Caco-2 (cell line): Measurements from ENCODE around the gene DCX. TPM values are rescaled to one million over a fixed set of nuclear protein-coding genes. Genes with fewer than 3 reads are reported as not detected.
"Not testable (repeated sequence)": the region's sequence is repeated elsewhere in the genome, so short reads cannot be mapped to it uniquely, and the experiment has no call there.

ENCODE experiments used
- BruUV-seq: library from RNA; stranded (reverse); fragments of 400-500 nt; replicated peaks from 2 replicates; lab custom pipeline; 2021; lab: Mats Ljungman, UMichigan
- CTCF ChIA-PET: fragments of 300-600 bp; sonication (Branson Sonifier 250); formaldehyde crosslinking; loops from one replicate; lab custom pipeline; 2022; ENCODE audit warnings: antibody characterized with exemption; lab: Charles Lee
- POLR2A ChIA-PET: fragments of 300-600 bp; sonication (Branson Sonifier 250); formaldehyde crosslinking; loops from one replicate; lab custom pipeline; 2022; ENCODE audit warnings: antibody characterized with exemption; lab: Charles Lee
- DNase-seq, 2 experiments: peaks; one replicate each; pipeline versions ENCODE4 v3.0.0 to v3.0.0-alpha.2; 2020 to 2022
- H3K27me3 ChIP-seq: replicated peaks from 2 replicates; pipeline ENCODE4 v1.6.0; 2011; ENCODE audit warnings: low read length; ENCODE audit not compliant: control insufficient read depth, insufficient read depth
- H3K36me3 ChIP-seq: 2 replicates; pipeline ENCODE4 v1.5.1; 2011; ENCODE audit warnings: low read length; ENCODE audit not compliant: control insufficient read depth, insufficient read depth
- H3K4me1 ChIP-seq: fragments of 250-450 bp; sonication (Bioruptor Pico); 2 replicates; pipeline ENCODE4 v1.5.1; 2020; ENCODE audit warnings: mild to moderate bottlenecking
- H3K4me3 ChIP-seq: 2 replicates; pipeline ENCODE4 v1.5.1; 2011; ENCODE audit warnings: low read depth, mild to moderate bottlenecking, control low read depth, low read length
- H3K9me3 ChIP-seq: fragments of 250-450 bp; sonication (Bioruptor Pico); 2 replicates; pipeline ENCODE4 v1.5.1; 2020; ENCODE audit warnings: mild to moderate bottlenecking, moderate library complexity
- H3K27ac Mint-ChIP-seq: one replicate; pipeline ENCODE4 v1.8.0; 2022; ENCODE audit warnings: mixed read lengths; ENCODE audit not compliant: unreplicated experiment
- H3K27me3 Mint-ChIP-seq: one replicate; pipeline ENCODE4 v1.8.0; 2022; ENCODE audit warnings: mixed read lengths; ENCODE audit not compliant: insufficient read depth, unreplicated experiment
- H3K36me3 Mint-ChIP-seq: one replicate; pipeline ENCODE4 v1.8.0; 2022; ENCODE audit warnings: mild to moderate bottlenecking, mixed read lengths; ENCODE audit not compliant: insufficient read depth, unreplicated experiment
- H3K4me1 Mint-ChIP-seq: one replicate; pipeline ENCODE4 v1.8.0; 2022; ENCODE audit warnings: low read depth, mixed read lengths; ENCODE audit not compliant: unreplicated experiment
- H3K4me3 Mint-ChIP-seq: one replicate; pipeline ENCODE4 v1.8.0; 2022; ENCODE audit warnings: mild to moderate bottlenecking, moderate library complexity, mixed read lengths; ENCODE audit not compliant: unreplicated experiment
- H3K9me3 Mint-ChIP-seq: one replicate; pipeline ENCODE4 v1.8.0; 2022; ENCODE audit warnings: mixed read lengths; ENCODE audit not compliant: unreplicated experiment
- intact Hi-C: fragments of 100-400 bp; cut with micrococcal nuclease; formaldehyde crosslinking; loops from one replicate; pipeline ENCODE4 v1.10.0; 2022; ENCODE audit not compliant: unreplicated experiment
- total RNA-seq: library from RNA; stranded (reverse); gene quantifications from 2 replicates; pipeline ENCODE4 v1.2.3, GENCODE V29; 2022
- TF ChIP-seq, protein P1 (sequence below), 2 experiments: fragments of 200-600 bp in 1 of 2; IDR thresholded peaks; 1 replicate in 1 of 2; 2 replicates in 1 of 2; pipeline versions ENCODE4 v1.5.1 to v1.8.0; 2011 to 2022; ENCODE audit warnings: antibody characterized with exemption in 1 of 2, control low read depth in 1 of 2, inconsistent platforms in 1 of 2, low read depth in 1 of 2, low read length in 1 of 2, mild to moderate bottlenecking in 1 of 2, moderate library complexity in 1 of 2; ENCODE audit not compliant: insufficient read depth in 1 of 2, severe bottlenecking in 1 of 2, unreplicated experiment in 1 of 2

The DCX gene
- total RNA-seq, 1 experiment from 2014 or later, result not detected

DNA sequence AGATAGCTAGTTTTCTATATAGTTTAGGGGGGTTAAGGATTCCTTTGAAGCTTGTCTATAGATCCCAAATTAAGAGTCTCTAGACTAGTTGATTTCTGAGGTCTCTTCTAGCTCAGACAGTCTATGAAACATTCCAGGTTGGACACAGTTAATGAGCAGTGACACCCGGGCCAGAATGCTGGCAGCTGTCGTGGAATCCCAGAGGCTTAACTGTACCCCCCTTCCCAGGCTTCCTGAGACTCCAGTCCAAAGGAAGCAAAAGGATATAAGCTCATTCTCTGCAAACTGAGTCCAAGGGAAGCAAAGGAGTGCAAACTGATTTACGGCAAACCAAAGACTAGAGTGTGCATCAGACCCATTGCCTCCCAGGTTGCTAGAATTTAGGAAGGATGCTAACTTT, 62.9 kb downstream of the DCX start:
- intact Hi-C loops, result no loop called here
- ChIA-PET CTCF (no interaction called here), POLR2A (no interaction called here)
- Mint-ChIP-seq H3K4me3 (no peak overlapping the region), H3K9me3 (no peaks in the 10 kb centered on the region), H3K27ac (no peak overlapping the region), H3K27me3 (peaks cover 2% of the 10 kb centered on the region), H3K4me1 (no peaks in the 10 kb centered on the region), H3K36me3 (no peaks in the 10 kb centered on the region)
- Histone ChIP-seq H3K36me3 (no peaks in the 10 kb centered on the region), H3K27me3 (no peaks in the 10 kb centered on the region), H3K9me3 (no peaks in the 10 kb centered on the region), H3K4me3 (no peak overlapping the region), H3K4me1 (no peaks in the 10 kb centered on the region)
- TF ChIP-seq, protein P1, sequence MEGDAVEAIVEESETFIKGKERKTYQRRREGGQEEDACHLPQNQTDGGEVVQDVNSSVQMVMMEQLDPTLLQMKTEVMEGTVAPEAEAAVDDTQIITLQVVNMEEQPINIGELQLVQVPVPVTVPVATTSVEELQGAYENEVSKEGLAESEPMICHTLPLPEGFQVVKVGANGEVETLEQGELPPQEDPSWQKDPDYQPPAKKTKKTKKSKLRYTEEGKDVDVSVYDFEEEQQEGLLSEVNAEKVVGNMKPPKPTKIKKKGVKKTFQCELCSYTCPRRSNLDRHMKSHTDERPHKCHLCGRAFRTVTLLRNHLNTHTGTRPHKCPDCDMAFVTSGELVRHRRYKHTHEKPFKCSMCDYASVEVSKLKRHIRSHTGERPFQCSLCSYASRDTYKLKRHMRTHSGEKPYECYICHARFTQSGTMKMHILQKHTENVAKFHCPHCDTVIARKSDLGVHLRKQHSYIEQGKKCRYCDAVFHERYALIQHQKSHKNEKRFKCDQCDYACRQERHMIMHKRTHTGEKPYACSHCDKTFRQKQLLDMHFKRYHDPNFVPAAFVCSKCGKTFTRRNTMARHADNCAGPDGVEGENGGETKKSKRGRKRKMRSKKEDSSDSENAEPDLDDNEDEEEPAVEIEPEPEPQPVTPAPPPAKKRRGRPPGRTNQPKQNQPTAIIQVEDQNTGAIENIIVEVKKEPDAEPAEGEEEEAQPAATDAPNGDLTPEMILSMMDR (IDR thresholded peaks at IDR 0.05; ENCODE audit: insufficient read depth in 1 of 2, low read depth in 1 of 2, low read length in 1 of 2, severe bottlenecking in 1 of 2, unreplicated experiment in 1 of 2), result no peak
- no peak for DNase-seq
- BruUV-seq, result no TSS peak

DNA sequence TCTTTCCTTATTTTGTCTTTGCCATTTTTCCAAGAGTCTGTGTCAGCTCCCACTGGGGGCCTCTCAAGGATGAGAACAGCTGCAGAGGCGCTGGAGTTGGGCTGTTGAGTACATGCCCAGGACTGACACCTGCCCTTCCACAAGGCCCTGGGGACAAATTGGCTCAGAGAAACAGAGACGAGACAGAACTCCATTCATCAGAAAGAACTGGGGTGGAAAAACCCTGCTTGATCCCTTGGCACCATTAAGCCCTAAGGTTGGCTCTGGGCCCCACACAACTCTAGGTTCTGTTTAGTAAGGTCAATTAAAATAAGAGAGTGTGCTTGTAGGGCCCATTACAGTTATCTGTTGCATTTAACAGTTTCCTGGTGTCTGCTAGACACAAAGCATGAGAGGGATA, 63.6 kb downstream of the DCX start:
- Mint-ChIP-seq H3K36me3 (no peaks in the 10 kb centered on the region), H3K4me1 (no peaks in the 10 kb centered on the region), H3K4me3 (no peak overlapping the region), H3K27ac (no peak overlapping the region), H3K9me3 (no peaks in the 10 kb centered on the region), H3K27me3 (peaks cover 2% of the 10 kb centered on the region)
- no peaks in the 10 kb centered on the region for H3K36me3 ChIP-seq
- DNase-seq, result no peak
- no peaks in the 10 kb centered on the region for H3K4me1 ChIP-seq
- no peak overlapping the region for H3K4me3 ChIP-seq
- TF ChIP-seq, protein P1 (IDR thresholded peaks at IDR 0.05; ENCODE audit: insufficient read depth in 1 of 2, low read depth in 1 of 2, low read length in 1 of 2, severe bottlenecking in 1 of 2, unreplicated experiment in 1 of 2), result no peak
- no peaks in the 10 kb centered on the region for H3K9me3 ChIP-seq
- CTCF ChIA-PET, result no interaction called here
- POLR2A ChIA-PET, result no interaction called here
- H3K27me3 ChIP-seq, result no peaks in the 10 kb centered on the region
- intact Hi-C loops, result no loop called here
- no TSS peak for BruUV-seq

DNA sequence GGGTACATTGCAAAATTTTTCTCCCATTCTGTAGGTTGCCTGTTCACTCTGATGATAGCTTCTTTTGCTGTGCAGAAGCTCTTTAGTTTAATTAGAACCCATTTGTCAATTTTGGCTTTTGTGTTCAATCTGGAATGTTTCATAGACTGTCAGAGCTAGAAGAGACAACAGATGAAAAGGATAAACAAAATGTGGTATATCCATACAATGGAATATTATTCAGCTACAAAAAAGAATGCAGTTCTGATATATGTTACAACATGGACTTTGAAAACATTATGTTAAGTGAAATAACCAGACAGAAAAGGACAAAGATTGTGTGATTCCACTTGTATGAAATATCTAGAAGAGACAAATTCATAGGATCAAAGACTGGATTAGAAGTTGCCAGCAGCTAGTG, 65.8 kb downstream of the DCX start:
- H3K4me3 ChIP-seq, H3K27me3 ChIP-seq, BruUV-seq, H3K9me3 ChIP-seq, H3K36me3 ChIP-seq, intact Hi-C loops, CTCF ChIA-PET, H3K27ac Mint-ChIP-seq, POLR2A ChIA-PET, H3K4me1 Mint-ChIP-seq, H3K4me1 ChIP-seq, DNase-seq, H3K4me3 Mint-ChIP-seq, H3K27me3 Mint-ChIP-seq, H3K36me3 Mint-ChIP-seq, H3K9me3 Mint-ChIP-seq: not testable (repeated sequence)

DNA sequence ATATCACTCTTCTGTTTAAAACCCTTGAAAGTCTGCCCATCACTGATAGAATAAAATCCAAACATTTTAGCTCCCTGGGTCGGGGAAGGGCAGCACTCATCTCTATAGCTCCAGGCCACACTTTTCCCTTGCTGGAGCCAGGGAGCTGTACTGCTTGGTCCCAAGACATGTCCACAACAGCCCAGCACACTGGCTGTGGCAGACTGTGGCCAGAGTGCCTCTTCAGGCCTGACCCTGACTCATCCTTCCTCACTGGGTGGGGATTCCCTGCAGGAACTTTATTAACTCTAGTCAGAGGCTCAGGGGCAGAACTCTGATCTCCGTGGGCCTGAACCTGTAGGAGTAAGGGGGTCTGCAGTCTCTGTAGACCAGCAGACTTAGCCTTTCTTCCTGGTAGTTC, 71.9 kb downstream of the DCX start:
- CTCF ChIA-PET, result no interaction called here
- Mint-ChIP-seq H3K9me3 (no peaks in the 10 kb centered on the region), H3K27ac (no peak overlapping the region), H3K36me3 (no peaks in the 10 kb centered on the region), H3K4me3 (no peak overlapping the region), H3K27me3 (peaks cover 5% of the 10 kb centered on the region), H3K4me1 (no peaks in the 10 kb centered on the region)
- DNase-seq, result no peak
- H3K36me3 ChIP-seq, result no peaks in the 10 kb centered on the region
- no peak overlapping the region for H3K4me3 ChIP-seq
- POLR2A ChIA-PET, result no interaction called here
- H3K9me3 ChIP-seq, result no peaks in the 10 kb centered on the region
- H3K27me3 ChIP-seq, result no peaks in the 10 kb centered on the region
- intact Hi-C loops, result no loop called here
- BruUV-seq, result no TSS peak
- H3K4me1 ChIP-seq, result no peaks in the 10 kb centered on the region
- TF ChIP-seq, protein P1 (IDR thresholded peaks at IDR 0.05; ENCODE audit: insufficient read depth in 1 of 2, low read depth in 1 of 2, low read length in 1 of 2, severe bottlenecking in 1 of 2, unreplicated experiment in 1 of 2), result no peak
